NT2/D1 (cell line): Measurements from ENCODE around the gene USP20.

ENCODE experiments used
- SUZ12 ChIP-seq: IDR thresholded peaks from 2 replicates; pipeline ENCODE4 v1.6.1; 2011; ENCODE audit not compliant: insufficient read length, insufficient read depth; ENCODE audit errors: extremely low read depth
- YY1 ChIP-seq: IDR thresholded peaks from 2 replicates; pipeline ENCODE4 v1.6.1; 2011; ENCODE audit not compliant: insufficient read length, insufficient read depth
- ZNF274 ChIP-seq: IDR thresholded peaks from 2 replicates; pipeline ENCODE4 v1.6.1; 2011; ENCODE audit warnings: mild to moderate bottlenecking, low read depth, low read length

GRCh38 chr9:129816501-129817435 is 18.5 kb upstream of the USP20 start:
- no peak for TF ChIP-seq YY1
- no peak for TF ChIP-seq SUZ12
- no peak for TF ChIP-seq ZNF274
